NCI-H526 (cell line): ENCODE measurements around the gene SMAD3.

Experiments
- DNase-seq, 2 experiments: peaks; one replicate each; lab custom pipeline; 2025; lab: John Stamatoyannopoulos, UW

Gene SMAD3

DNA sequence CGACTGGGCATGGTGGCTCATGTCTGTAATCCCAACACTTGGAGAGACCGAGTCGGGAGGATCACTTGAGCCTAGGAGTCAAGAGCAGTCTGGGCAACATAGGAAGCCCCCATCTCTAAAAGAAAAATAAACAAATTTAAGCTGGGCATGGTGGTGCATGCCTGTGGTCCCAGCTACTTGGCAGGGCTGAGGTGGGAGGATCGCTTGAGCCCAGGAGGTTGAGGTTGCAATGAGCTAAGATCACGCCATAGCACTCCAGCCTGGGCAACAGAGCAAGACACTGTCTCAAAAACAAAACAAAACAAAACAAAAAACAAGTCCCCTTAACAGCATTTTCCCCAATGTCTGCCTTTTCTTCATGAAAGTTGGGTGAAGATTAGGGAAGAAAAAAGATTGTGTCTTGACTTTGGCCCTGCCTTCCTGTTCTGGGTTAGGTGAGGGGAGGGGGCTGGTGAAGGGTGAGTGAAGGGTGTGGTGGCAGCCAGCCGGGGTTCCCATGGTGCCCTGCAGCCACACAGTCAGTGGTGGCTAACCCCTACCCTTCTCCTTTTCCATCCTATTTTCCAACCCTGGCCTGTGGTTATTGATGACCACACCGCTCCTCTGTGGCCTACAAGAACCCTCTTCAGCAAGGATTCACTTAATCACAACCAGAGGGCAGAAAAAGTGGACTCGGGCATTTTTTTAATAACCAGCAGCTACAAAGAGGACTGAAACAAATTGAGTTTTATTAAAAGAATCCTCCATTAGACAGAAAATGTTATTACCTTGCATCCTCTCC is 28.4 kb upstream of the SMAD3 start:
- no peak for DNase-seq

DNA sequence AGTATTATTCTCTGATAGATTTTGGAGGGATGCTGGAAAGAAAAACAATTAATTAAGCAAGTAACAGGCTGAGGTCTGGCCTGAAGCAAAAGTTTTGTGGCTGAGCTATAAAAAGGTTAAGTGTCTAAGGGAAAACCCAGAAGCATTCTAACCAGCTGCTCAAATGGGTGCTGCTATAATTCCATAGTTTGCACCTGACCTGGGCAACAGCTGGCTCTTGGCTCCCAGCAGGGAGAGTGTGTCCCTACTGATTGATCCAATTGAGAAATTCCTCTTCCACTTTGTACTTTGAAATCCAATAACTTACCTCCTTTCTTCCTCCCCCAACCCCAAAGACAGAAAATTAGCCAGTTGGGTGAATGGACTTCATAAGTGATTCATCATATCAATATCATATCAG is 27.7 kb upstream of the SMAD3 start:
- DNase-seq, result no peak

DNA sequence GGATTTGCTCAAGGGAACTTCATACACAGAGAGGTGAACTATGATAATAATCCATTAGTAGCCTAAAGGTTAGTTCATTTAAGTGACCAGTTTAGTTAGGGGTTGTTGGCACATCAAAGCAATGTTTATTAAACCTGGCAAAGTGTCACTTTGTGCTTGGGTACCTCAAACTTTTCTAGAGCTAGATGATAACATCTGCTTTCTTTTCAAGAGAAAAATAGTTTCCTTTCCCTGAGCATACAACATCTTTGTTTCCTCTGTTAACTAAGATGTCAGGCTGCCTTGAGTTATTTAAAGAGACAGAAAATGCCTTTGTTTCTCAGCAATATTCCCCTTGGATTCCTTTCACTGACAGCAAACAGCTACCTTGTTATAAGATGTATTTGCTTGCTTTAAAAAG is 26.7 kb upstream of the SMAD3 start:
- DNase-seq, result no peak

DNA sequence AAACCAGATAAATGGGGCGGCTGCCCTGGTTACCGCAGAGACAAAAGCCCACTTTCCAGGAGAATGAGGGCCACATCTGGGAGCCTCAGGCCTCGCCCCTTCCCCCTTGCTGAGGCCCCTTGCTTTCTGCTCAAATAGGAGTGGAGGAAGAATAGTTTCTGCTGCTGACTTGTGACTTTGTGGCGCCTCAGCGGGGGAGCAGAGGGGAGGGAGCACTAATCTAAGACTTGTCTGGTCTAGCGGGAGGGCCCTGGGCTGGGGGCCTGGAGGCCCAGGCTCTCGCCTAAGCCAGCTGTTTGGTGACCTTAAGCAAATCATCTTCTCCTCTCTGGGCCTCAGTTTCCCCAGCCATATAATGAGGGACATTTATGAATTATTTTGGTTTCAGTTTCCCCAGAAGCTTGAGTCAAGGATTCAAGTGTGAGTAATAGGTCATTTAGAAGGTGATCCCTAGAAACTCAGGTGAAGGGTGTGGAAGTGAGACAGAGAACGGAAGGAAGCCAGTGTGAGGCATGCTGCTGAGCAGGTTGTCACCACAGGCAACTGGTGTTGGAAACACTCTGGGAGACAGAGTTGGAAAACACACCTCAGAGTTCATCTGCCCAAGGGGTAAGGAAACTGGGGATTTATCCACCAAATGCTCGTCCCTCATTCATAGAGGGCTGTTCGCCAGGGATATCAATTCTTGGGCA is 25.9 kb upstream of the SMAD3 start:
- DNase-seq, result no peak

DNA sequence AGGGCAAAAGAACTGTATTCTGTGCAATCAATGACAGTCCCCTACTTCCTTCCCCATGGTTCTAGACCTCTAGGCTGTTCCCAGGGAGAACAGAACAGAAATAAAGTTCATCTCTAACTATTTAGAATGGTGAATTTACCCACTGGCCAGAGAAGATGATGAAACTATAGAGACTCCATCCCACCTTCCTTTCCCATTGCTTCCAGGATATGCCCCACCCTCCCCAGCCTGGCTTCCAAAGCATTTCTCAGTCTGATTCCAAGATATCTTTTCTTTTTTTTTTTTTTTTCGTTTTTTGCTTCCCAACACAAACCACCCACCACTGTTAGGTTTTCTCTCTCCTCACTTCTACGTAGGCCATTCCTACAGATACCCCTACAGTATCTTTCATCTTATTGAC is 25.1 kb upstream of the SMAD3 start:
- no peak for DNase-seq

DNA sequence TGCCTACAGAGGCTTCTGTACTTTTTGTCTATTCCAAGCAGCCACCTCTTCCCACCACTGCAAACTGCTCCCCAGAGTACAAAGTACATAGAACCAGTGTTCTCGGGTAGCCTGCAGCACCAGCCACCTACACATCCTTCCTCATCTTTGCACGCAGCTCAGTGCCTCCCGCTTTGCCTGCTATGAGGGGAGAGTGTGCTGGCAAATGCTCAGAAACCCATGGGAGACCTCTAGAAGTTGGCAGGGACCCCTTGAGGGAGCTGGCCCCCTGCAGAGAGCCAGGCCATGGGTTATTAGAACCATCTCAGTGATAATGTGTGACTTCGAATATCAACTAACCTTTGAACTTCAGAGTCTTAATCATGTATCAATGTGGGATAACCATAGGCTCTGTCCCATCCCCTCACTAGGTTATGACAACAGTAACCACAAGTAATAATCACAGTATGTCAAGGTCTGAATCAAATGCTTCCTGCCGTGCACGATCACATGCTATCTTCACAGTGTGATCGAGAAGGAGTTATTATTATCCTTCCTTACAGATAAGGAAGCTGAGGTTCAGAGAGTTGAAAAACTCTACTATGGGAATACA is 22.8 kb upstream of the SMAD3 start:
- no peak for DNase-seq

DNA sequence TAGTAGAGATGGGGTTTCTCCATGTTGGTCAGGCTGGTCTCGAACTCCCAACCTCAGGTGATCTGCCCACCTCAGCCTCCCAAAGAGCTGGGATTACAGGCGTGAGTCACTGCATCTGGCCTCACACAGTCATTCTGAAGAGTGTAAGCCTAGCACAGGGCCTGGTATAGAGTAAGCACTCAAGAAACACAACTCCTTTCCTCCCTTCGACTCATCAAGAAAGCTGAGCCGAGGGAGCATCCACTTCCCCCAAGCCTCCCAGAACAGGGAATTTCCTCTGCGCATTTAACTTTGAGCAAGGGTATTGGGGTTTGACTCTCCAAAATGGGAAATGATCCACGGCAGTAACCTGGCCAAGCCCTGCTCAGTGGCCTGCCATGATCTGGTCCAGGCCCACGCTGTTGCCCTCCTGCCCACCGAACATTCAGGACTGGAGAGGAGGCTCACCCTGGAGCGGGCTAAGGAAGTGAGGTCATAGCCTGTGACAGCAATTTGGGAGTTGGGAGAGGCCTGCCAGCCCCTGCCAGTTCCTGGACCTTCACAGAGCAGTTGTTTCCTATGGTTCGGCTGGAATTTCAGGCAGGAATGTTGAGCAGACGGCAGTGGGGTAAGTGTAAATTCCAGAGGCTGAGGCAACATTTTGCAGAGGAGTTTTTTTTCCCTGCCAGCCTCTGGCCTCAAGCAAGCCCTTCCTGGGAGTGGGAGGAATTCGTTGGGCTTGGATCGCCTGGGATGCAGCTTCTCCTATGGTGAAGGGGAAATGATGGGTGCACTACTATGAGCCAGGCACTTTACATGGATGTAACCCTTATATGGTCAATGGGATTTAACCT is 21.2 kb upstream of the SMAD3 start:
- DNase-seq, result no peak

DNA sequence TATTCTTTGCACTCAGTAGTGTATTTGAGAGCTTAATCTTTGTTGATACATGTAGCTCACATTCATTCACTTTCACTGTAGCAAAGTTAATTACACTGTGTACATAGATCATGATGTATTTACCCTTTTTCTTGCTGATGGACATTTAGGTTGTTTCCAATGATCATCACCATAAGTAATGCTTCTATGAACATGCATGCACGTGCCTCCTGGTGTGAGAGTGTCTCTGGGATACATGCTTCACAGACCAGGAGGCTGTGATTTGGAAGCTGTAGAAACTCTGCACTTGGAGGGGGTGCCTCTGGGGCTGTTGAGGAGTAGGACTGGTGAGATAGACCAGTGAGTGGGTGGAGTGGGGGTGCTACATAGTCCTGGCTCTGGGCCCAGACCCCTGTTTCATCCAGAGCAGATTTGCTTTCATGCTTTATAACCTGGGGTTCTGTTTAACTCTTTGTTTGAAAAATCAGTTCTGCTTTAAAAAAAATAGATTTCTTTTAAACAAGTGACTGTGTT is 18.2 kb upstream of the SMAD3 start:
- no peak for DNase-seq

DNA sequence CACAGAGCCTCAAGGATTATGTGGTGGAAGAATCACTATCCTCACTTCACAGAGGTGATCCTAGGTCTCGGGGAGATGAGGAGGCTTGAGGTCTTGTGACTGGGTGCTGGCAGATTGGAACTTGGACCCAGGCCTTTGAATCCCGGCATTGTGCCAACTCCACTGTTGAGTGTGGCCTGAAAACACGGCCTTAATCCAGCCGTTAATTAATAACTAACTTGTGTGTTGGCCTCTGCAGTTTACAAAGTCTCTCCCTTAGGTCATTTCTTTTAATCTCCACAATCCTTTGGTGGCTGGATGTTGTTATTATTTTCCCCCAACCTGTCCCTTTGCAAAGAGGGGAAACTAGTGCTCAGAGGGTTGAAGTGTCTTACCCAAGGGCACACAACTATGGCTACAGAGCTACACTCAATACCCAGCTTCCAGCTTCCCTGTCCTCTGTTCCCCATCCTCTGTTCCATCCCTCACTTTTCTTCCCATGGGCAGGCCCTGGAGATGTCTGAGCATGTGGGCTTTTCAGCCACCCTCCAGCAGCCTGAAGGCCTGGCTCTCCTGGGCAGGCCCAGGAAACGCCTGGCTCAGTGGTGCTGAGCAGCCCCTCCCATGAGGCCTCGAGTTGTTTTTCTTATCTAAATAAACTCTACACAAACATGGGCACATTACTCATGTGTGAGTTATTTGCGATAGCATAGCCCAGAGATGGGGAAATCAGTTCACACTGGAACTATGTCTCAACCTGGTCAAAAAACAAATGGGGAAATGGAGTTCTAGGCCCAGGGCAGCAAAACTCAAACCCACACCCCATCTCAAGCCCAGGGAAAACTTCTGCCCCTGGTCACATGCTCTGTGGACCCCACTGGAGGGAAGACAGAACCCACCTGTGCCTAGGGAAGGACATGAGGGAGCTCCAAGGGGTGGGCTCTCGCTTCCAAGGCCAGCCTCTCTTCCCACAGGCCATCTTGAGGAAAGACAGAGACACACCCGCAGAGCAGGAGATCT is 16.8 kb upstream of the SMAD3 start:
- DNase-seq, result peak; percentile 83 to 89

DNA sequence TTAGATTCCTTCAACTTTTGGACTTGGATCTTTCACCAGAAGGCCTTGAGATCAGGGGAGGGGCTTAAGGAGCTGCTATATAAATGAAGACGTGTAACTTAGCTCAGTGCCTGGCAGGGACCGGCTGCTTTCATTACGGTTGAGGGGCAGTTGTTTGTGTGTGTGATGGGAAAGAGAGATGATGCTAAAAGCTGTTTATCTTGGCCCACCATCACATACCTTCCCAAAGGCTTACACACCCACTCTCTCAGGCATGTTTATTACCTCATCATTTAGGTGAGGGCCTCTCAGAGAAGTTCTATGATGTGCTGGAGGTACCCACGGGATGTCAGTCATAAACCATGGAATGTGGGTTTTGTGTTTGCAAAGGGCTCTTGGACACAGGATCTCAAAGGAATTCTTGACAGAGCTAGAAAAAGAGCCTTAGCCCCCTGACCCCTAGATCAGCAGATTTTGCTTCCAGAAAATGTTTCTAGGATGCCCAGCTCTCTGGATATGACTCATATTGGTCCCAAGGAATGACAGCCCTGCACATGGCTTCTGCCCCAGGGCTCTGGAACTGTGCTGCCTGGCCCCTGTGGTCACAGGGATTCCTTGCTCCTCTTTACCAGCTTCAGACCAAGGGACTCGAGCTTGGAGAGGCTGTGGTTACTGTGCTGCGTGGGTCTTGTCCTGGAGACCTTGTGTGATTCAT is 15.9 kb upstream of the SMAD3 start:
- DNase-seq, result no peak

DNA sequence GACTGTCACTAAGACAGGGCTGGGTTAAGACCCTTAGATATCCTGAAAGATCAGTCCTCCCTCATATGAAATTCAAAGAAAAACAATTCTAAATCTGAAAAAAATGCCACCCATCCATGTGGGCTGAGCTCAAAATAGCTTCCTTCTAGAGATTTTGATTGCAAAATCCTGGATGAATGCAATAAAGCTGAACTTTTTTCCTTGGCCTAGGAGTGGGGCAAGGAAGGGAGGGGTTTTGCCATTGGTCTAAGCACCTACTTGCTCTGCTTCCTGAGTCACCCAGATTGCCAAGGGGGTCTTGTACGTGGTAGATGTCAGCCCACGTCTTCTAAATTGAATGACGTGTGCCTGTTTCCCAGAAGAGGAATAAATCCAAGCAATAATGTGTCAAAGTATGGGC is 15.3 kb upstream of the SMAD3 start:
- no peak for DNase-seq

DNA sequence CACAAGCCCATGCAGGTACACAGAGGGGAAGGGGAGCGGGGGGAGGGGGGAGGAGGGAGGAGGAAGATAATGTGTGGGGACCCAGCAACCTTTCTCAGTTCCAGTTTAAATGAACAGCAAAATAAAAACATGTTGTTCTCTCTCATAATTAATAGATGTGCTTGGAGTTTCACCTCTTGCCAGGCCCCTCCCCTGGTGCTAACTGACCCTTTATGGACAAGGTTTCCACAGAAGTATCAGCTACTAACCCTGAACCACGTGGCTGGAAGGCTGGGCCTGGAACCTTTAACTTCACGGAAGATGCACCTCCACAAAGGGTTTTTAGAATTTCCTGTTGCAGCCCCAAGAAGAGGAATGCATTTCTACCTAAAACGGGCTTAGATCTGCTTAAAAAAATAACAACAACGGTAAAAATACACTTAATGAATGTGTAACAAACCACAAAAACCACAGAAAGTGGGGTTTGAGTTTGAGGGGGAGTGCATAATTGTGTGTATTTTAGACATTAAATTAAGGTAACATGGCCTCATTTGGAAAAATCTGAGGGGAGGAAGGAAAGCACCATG is 14.8 kb upstream of the SMAD3 start:
- no peak for DNase-seq

DNA sequence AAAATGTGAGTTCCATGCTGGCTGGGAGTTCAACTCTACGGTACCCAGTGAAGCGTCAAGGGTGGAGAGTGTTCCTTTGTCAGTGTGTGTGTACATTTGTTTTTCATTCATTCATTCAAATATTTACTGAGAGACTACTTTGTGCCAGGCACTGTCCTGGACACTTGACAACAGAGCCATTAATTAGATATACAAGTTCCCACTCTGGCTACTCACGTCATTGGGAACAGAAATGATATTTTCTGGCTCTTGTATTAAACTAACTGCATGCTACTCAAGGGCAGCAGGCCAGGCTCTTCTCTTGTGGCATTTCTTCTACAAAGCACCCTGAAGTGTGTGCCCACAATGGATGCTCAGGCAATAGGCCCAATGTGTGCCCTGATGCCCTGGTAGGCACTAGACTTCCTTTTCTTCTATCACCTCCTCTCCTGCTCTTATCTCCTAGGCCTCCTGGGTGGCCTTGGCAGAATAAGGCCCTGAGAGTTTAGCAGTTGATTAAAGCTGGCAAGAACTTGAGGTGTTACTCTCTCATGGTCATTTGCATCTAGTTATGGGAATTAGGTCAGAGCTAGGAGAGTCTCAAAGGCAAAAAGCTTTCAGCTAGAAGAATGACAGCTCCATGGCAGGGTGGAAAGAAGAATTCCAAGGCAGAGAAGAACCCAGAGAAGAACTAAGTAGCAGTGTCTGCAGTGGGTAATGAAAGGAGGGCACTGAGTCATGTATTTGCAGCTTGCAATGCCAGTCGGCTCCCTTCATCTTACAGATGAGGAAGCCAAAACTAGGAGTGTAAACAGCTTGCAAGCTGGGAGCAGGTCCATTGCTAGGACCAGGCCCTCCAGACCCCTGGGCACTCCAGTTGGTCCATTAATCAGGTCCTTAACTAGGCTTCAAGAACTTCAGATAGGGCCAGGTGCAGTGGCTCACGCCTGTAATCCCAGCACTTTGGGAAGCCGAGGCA is 14.0 kb upstream of the SMAD3 start:
- DNase-seq, result no peak

DNA sequence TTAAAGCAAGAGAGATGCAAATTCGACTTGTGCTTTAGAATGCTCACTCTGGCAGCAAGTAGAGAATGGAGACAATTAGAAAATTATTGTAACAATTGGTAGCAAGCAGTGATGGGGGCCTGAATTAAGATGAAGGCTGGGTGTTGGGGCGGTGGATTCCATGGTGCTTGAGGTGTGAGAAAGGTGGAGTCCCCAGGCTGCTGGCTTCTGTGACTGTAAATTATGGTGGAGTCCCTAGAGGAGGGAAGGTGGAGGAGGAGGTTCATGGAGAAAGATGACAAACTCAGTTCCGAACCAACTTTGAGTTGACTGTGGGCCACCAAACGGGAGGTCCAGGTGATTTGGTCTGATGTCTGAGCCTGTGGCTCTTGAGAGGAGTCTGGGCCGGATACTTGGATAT is 10.7 kb upstream of the SMAD3 start:
- DNase-seq, result no peak

DNA sequence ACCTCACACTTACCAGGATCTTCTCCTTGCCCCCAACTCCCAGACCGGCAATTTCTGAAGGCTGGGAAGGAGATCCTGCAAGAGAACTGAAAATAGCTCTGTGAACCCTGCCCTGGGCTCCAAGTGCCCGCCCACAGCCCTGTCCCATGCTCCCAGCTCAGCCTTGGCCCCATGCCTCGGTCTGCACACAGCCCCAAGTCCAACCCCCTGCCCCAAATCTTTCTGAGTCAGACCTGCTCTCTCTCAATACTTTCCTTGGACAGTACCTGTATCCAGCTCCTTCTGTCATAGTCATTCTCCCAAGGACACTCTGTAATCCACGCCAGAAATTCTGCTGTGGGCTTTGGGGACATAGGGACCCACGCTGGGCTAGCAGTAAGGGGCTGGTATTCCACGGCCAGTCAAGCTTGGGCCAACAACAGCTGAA is 6.3 kb upstream of the SMAD3 start:
- no peak for DNase-seq

DNA sequence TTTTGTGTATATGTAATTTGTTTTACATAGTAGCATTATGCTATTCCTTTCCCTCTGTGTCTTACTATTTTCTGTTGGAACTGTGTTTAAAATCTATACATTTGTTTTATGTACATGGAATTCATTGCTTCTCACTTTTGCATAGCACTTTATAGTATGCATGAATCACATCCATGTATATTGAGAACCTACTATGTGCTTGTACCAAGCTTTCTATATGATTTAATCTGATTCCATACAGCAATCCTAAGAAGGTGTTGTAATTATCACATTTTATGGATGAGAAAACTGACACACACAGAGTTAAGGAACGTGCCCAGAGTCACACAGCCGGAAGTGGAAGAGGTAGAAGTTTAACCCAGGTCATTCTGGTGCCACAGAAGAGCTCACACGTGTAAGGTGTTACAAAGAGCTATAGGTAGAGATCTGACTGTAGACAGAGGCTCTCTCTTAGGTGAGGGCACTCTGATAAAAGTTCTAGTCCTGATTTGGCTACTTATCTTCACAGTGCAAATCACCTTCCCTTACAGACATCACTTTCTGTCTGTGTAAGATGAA is 3.5 kb upstream of the SMAD3 start:
- DNase-seq, result no peak

DNA sequence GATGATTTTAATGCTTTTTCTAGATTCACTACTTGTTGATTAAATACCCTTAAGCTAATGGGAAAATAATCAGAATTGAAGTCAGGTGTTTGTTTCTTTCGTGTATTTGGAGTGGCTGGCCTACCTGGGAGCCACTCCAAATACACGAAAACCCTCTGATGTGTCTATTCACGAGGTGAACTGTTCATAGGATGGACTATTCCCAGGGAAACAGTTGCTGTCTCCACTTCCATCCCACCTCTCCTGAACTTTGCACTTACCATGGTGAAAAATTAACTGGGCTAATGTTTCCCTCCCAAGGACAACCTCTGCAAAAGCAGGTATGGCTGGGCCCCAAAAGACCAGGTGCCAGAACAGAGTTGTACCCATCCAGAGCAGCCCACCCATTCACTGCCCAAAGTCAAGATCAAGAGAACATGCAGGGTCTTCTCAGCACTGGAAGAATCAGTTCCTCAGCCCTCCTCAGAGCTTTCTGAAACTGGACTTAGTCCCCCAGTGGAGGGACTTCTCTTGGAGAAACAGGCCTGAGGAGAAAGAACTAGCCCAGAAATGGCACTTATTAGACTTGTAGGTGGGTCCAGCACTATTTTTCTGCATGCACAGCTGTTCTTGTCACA is 2.9 kb upstream of the SMAD3 start:
- DNase-seq, result no peak
